Prostate gland (tissue), 2 donors: ENCODE data around the gene IER3. TPM values are rescaled to one million over a fixed set of nuclear protein-coding genes. Genes with fewer than 3 reads are reported as not detected.

Experiments
- DNase-seq: peaks from one replicate; pipeline ENCODE4 v3.0.0-alpha.2; 2019; ENCODE audit warnings: low spot score
- H3K27ac ChIP-seq, 2 donors: fragments of 200-600 bp; sonication (generic); 2 replicates each; pipeline ENCODE4 v1.5.1; 2017 to 2019
- H3K27me3 ChIP-seq: fragments of 200-600 bp; sonication (generic); replicated peaks from 2 replicates; pipeline ENCODE4 v1.5.1; 2019; ENCODE audit not compliant: insufficient read depth
- H3K36me3 ChIP-seq, 2 donors: fragments of 200-600 bp; sonication (generic); 1 replicate in 1 of 2; 2 replicates in 1 of 2; pipeline versions ENCODE4 v1.5.1 to v1.8.1; 2017 to 2019
- H3K4me1 ChIP-seq: fragments of 200-600 bp; sonication (generic); replicated peaks from 2 replicates; pipeline ENCODE4 v1.5.1; 2019
- H3K4me3 ChIP-seq, 2 donors: fragments of 200-600 bp; sonication (generic); 2 replicates each; pipeline ENCODE4 v1.5.1; 2017 to 2019
- H3K9me3 ChIP-seq: fragments of 200-600 bp; sonication (generic); 2 replicates; pipeline ENCODE4 v1.5.1; 2017
- CTCF ChIP-seq, 4 experiments: fragments of 200-600 bp in 2 of 4; fragments of 450-650 bp in 2 of 4; sonication (generic) in 2 of 4; IDR thresholded peaks; 1 replicate in 3 of 4; 2 replicates in 1 of 4; pipeline ENCODE4 v1.5.1; 2016 to 2019; ENCODE audit warnings: antibody characterized with exemption in 4 of 4, mild to moderate bottlenecking in 2 of 4, moderate library complexity in 2 of 4
- POLR2A ChIP-seq: fragments of 450-650 bp; IDR thresholded peaks from one replicate; pipeline ENCODE4 v1.6.1; 2016; ENCODE audit warnings: antibody characterized with exemption, mild to moderate bottlenecking
- POLR2AphosphoS5 ChIP-seq: sonication (generic); formaldehyde crosslinking; IDR thresholded peaks from one replicate; pipeline ENCODE4 v1.6.1; 2017; ENCODE audit warnings: antibody characterized with exemption
- WGBS: methylation state at CpG from one replicate; pipeline ENCODE4 v1.1.5; 2018; 5-methylcytosine and 5-hydroxymethylcytosine counted together
- intact Hi-C: fragments of 100-400 bp; cut with DNase I; formaldehyde crosslinking; loops from one replicate; pipeline ENCODE4 v1.14.2; 2022
- total RNA-seq, 2 donors: library from RNA; depleted of rRNA; stranded (reverse); fragments of >200 nt; gene quantifications; one replicate each; pipeline ENCODE4 v1.1.0, GENCODE V29; 2016

IER3 gene
- total RNA-seq, 2 donors from 2014 or later: 13.9 to 26.4 TPM

- peaks cover 3% of the 10 kb centered on the region for H3K4me1 ChIP-seq
- no peak for DNase-seq
- 95% methylated on average over 1 of the region's 1 CpG for WGBS
- TF ChIP-seq POLR2A: no peak
- TF ChIP-seq POLR2AphosphoS5: no peak
- no peak for TF ChIP-seq CTCF (IDR thresholded peaks at IDR 0.05)
- no peaks in the 10 kb centered on the region for H3K9me3 ChIP-seq
- no peak overlapping the region for H3K27ac ChIP-seq
- H3K27me3 ChIP-seq: no peaks in the 10 kb centered on the region
- peaks cover 0 to 4% of the 10 kb centered on the region in 2 donors for H3K36me3 ChIP-seq
- intact Hi-C loops: no loop called here
- no peak overlapping the region for H3K4me3 ChIP-seq
Measured at GRCh38 chr6:30714263-30714662, 30.1 kb downstream of the IER3 start.

DNA sequence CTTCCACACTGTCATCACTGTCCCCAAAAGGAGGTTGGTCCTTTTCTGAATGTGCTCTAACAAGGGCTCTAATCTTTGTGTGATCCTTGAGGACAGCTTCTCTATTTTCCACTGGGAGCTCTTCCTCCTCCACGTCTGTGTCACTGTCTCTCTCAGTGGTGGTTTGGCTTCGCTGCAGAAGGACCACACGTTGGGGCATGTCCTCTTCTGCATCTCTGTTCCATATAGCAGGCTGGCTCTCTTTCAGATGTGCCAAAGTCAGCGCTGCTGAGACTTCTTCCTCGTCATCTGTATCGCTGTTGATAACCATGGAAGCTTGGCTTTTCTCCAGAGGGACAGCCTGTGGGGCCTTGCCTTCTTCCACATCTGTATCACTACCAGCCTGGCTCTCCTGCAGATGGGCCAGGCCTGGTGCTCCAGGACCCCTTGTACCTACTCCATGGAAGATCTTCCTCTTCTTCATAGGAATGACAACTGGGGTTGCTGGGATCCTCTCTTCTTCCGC lies 31.9 kb downstream of the IER3 start:
- DNase-seq: no peak
- 56% methylated on average over 7 of the region's 7 CpGs for WGBS

GRCh38 chr6:30711758-30712380 lies 32.5 kb downstream of the IER3 start:
- no peak overlapping the region for H3K27ac ChIP-seq
- H3K27me3 ChIP-seq: no peaks in the 10 kb centered on the region
- DNase-seq: no peak
- intact Hi-C loops: no loop called here
- WGBS: 100% methylated on average over 1 of the region's 1 CpG
- H3K4me3 ChIP-seq: no peak overlapping the region
- peaks cover 0 to 4% of the 10 kb centered on the region in 2 donors for H3K36me3 ChIP-seq
- H3K4me1 ChIP-seq: peaks cover 3% of the 10 kb centered on the region
- H3K9me3 ChIP-seq: no peaks in the 10 kb centered on the region
- TF ChIP-seq POLR2A (no peak), CTCF (IDR thresholded peaks at IDR 0.05) (no peak), POLR2AphosphoS5 (no peak)

More for the DNA sequence above, 31.9 kb downstream of the IER3 start:
- Histone ChIP-seq H3K4me1 (peaks cover 3% of the 10 kb centered on the region), H3K27me3 (no peaks in the 10 kb centered on the region), H3K4me3 (no peak overlapping the region), H3K27ac (no peak overlapping the region), H3K9me3 (no peaks in the 10 kb centered on the region), H3K36me3 (peaks cover 0 to 4% of the 10 kb centered on the region in 2 donors)
- intact Hi-C loops: no loop called here
- TF ChIP-seq CTCF (IDR thresholded peaks at IDR 0.05) (no peak), POLR2A (no peak), POLR2AphosphoS5 (no peak)

DNA sequence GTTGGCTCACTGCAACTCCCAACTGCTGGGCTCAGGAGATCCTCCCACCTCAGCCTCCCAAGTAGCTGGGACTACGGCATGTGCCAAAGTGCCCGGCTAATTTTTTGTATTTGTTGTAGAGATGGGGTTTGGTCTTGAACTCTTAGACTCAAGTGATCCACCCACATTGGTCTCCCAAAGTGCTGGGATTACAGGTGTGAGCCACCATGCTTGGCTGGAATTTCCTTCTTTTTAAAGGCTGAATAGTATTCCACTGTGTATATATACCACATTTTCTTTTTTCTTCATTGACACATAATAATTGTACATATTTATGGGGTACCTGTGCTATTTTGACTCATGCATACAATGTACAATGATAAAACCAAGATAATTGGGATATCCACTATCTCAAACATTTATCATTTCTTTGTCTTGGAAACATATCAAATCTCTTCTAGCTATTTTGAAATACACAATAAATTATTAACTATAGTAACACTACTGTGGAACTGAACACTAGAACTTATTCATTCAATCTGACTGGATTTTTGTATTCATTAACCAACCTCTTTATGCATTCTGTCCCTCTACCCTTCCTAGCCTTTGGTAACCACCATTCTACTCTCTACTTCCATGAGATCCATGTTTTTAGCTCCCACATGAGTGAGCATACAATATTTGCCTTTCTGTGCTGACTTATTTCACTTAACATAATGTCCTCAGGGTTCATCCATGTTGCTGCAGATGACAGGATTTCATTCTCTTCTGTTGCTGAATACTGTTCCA lies 35.1 kb downstream of the IER3 start:
- H3K36me3 ChIP-seq: peaks cover 0 to 4% of the 10 kb centered on the region in 2 donors
- 97% methylated on average over 2 of the region's 2 CpGs for WGBS

More for the DNA sequence above, 35.1 kb downstream of the IER3 start:
- TF ChIP-seq CTCF (IDR thresholded peaks at IDR 0.05): no peak
- no peak for TF ChIP-seq POLR2A
- TF ChIP-seq POLR2AphosphoS5: no peak
- Histone ChIP-seq H3K27me3 (no peaks in the 10 kb centered on the region), H3K27ac (no peak overlapping the region), H3K4me3 (no peak overlapping the region), H3K4me1 (no peaks in the 10 kb centered on the region), H3K9me3 (no peaks in the 10 kb centered on the region)
- DNase-seq: no peak
- intact Hi-C loops: no loop called here
